Measurements from ENCODE around the gene SWI5.

The SWI5 gene

GRCh38 chr9:128322404-128323211, 46.5 kb downstream of the SWI5 start, which contains the start of the genes COQ4 and TRUB2:
TSS of gene COQ4 (plus strand) at chr9:128322839. CDS start at chr9:128322859, 20 bp downstream.
TSS of gene TRUB2 (minus strand) at chr9:128322447. CDS start at chr9:128322408, 39 bp downstream.
- DNase-seq = peak; percentile 88 to 90

- no peak for DNase-seq
These were observed 47.2 kb downstream of the SWI5 start for GRCh38 chr9:128323212-128323730.

- no peak for DNase-seq
These were observed 47.7 kb downstream of the SWI5 start for GRCh38 chr9:128323791-128324190.

GRCh38 chr9:128324401-128324800, 48.3 kb downstream of the SWI5 start:
- DNase-seq = no peak

GRCh38 chr9:128325629-128326028, 49.6 kb downstream of the SWI5 start:
- DNase-seq = no peak

- no peak for DNase-seq
These were observed 57.4 kb downstream of the SWI5 start for GRCh38 chr9:128333451-128333869.

DNA sequence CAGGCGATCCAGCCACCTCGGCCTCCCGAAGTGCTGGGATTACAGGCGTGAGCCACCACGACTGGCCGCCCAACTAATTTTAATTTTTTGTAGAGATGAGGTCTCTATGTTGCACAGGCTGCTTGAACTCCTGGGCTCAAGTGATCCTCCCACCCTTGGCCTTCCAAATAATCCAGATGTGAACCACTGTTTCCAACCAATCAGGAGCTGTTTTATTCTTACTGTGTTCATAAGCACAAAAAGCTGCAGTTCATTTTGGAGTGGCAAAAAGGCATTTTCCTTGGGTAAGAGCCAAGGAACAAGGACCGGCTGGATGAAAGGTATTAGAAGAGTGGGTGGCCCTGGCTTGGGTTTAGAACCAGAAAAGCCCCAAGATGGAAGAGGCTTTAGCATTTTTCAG, 59.1 kb downstream of the SWI5 start:
- DNase-seq = no peak

DNA sequence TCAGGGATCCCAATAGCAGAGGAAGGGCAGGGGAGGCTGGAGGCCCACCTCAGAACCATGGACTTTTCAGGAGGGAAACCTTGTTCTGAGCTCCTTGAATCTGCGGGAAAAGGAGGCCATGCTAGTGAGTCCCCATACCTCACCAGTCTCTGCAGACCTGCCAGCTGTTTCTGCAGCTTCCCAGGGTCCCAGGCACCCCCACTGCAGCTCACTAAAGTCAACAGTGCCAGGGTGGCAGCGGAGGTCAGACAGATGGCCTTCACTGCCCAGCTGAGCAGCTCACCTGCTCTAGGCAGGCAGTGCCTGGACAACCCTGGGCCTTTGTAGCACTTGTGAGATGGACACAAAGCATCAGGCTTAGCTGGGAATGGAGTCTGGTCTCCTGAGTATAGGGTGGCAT, 59.8 kb downstream of the SWI5 start:
- DNase-seq = no peak

DNA sequence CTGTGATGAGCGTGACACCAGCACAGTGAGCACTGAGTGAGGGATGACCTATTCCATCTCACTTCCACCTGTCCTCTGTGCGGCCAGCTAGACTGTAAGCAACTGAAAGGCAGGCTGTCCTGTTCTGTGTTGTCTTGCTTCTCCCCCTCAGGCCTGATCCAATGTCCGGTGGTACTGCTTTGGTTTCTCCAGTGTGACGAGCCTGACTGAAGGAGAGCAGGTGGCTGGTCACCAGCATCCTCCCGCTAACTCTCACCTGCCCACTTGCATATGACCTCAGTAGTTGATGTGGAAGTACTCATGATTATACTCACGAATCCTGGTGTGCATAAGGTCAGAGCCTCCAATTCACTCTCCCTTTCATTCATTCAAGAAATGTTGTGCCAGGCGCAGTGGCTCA, 61.9 kb downstream of the SWI5 start:
- DNase-seq = no peak
